GM19351 (cell line): ENCODE data around the gene MRPL20.
A peak's percentile ranks its signal among the peaks of the same experiment; 100 is the strongest.
"Not testable (repeated sequence)": the region's sequence is repeated elsewhere in the genome, so short reads cannot be mapped to it uniquely, and the experiment has no call there.

ENCODE experiments used
- ATAC-seq: cut with Tn5 transposase; IDR thresholded peaks from one replicate; pipeline ENCODE4 v1.9.1; 2021; ENCODE audit warnings: mild to moderate bottlenecking, moderate library complexity; ENCODE audit not compliant: unreplicated experiment

The MRPL20 gene

DNA sequence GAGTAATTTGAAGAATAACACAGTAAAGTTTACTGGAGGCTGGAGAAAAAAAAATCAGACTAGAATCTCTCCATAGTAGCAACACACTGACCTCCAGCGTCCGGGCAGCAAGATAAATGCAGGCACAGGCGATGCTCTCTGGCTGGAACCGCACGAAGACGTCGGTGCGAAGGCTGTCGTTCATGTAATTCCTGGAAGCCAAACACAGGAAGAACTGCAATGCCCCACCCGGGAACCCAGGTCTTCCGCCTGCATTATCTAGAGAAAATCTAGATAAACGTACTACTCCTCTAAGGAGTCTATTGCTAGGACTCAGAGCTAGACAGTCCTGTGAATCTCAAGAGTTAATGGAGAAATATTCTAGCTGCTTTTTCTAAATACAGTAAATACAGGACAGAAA, 16.4 kb downstream of the MRPL20 start:
- ATAC-seq: no peak

GRCh38 chr1:1388078-1388472, 19.0 kb downstream of the MRPL20 start:
- no peak for ATAC-seq

DNA sequence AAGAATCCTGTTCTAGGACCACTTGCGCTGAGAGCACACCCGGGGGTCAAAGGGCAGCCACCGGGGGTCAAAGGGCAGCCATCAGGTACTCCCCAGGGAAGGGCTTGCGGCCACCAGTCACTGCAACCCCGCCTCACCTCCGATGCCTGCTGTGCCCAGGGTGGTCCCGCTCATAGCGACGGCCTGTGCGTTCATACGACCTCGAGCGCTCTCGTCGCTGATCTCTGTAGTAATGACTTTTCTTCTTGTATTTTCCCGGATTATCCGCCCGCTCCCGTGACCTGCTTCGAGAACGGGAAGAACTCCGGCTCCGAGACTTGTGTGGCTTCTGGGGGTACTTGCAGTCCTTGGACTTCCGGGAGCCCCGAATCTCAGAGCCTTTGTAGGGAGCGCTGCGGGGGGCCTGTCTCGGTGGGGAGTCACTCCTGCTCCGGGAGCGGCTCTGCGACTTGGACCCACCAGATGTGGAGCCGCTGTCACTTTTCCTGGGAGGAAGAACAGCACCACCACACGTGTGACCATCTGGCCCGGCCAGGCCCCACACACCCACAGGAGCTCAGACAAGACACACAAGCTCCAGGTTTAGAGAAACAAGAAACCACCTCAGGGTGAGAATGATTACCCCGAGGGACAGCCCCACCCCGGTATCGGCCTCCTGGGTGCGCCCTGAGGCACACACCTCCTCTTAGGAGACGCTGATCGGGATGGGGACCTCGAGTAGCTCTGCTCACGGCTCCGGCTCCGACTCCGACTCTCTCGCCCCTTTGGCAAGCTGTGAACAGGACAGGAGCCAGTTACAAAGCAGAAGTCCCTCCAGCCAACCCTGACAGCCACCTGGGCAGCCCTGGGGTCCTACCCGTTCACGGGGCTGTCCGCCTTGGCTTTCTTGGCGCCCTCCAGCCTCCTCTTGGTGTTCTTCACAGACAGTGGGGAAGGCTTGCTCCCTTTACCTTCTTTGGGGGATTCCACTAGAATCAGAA, 19.7 kb downstream of the MRPL20 start:
- ATAC-seq: no peak

DNA sequence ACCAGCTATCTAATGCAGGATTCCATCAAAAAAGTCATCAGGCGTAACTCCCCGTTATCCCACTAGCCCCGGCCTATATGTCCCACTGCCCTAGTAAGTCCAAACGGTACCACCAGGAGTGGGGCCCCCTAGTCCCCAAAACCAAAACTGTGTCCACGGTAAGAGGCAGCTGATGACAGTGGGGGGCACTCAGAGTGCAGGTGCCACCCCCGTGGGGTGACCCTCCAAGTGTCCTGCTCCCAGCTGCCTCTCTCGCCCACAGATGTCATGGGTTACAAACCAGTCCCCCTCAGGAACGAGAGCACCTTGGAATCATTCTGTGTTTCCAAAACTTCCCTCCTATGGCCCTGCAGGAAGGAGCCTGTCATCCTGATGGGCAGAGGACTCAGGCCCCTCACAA, 21.2 kb downstream of the MRPL20 start:
- no peak for ATAC-seq

DNA sequence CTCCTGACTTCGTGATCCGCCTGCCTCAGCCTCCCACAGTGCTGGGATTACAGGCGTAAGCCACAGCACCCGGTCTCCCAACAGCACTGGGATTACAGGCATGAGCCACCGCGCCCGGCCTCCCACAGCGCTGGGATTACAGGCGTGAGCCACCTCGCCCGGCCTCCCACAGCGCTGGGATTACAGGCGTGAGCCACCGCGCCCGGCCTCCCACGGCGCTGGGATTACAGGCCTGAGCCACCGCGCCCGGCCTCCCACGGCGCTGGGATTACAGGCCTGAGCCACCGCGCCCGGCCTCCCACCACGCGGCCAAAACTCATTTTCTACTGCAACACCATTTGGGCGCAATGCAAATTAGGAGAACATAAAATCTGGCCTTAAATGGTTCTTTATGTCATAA, 21.8 kb downstream of the MRPL20 start:
- ATAC-seq: not testable (repeated sequence)

- ATAC-seq: no peak
Observed at GRCh38 chr1:1381294-1381693, 25.8 kb downstream of the MRPL20 start.

DNA sequence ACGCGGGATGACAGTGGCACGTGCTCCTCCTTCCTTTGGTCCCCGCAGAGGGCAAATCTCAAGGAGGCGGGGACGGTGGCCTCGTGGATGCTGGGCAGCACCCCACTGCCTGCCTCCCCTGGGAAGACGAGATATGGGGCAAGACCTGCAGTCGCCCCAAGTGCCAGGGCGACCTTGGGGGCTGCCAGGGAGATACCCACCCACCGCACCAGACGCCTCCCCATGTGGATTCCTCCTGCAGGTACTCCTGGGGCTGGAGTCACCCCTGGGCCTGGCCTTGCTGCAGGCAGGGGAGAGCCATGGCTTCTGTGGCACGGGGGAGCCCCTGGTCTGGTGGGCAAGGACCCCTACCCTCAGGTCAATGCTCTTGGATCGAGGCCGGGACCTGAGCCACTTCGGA, 26.2 kb downstream of the MRPL20 start:
- ATAC-seq: no peak

DNA sequence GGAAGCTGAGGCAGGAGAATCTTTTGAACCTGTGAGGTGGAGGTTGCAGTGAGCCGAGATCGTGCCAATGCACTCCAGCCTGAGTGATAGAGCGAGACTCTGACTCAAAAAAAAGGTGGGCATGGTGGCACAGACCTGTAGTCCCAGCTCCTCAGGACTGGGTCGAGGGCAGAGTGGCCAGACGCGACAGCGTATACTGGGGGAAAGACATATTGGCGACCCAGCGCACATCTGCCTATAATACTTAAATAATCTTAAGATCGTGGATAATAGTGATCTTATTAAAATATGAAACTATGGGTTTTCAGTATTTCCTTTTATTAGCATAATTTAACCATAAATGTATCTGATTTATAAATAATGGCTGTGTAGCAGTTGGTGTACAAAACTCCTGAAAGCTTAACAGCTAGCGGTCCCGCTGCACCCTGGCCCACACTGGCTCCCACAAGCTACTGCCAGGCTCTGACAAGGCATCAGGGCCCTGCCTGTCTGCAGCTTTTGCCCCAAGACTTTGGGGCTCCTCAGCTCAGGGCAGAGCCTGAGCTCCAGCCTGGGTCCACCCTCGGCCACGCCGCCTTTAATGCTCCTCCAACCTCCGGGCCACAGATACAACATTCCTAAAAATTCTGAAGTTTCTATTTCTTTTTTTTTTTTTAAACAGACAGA, 29.4 kb downstream of the MRPL20 start:
- ATAC-seq: no peak

GRCh38 chr1:1376551-1377226, 30.4 kb downstream of the MRPL20 start:
- no peak for ATAC-seq

DNA sequence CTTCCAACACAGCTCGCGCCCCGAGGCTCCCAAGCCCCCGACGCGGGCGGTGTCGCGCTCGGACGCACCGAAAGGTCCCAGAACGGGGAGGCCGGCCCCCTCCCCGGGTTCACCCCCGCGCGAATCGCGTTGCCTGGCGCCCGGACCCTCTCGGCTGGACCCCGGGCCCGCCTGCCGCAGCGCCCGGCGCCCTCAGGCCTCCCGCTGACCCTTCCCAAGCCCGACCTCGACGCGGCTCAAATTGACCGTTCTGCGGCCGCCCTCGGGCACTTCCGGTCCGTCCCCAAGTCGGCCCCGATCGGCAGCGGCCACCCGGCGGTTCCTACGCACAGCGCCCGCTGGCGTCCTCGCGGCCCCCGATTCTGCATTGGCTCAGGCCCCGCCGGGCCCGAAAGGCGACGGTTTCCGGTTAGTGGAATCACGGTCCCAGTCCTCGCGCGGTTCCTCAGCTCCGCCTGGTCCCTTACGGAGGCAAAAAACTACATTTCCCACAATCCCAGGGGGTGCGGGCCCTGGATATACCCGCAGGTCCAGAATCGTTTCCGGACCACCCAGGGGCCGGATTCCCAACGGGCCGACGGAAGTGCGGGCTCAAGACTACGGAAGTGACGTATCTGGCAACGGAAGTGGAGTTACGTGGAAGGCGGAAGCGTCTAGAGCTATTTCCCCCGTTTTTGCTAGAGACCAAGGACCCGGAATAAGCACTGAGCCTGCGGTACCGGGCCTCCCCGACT, 32.0 kb downstream of the MRPL20 start, which contains the start of gene AURKAIP1:
TSS of gene AURKAIP1 (minus strand) at position 279 of the 734 bp plus-strand sequence. CDS start 451 bp downstream, outside the sequence.
- ATAC-seq: peak; percentile 83

- ATAC-seq: peak; percentile 2
Observed at GRCh38 chr1:1374589-1374928, 32.5 kb downstream of the MRPL20 start.

- ATAC-seq: no peak
Observed at GRCh38 chr1:1373815-1374588, 33.1 kb downstream of the MRPL20 start.

DNA sequence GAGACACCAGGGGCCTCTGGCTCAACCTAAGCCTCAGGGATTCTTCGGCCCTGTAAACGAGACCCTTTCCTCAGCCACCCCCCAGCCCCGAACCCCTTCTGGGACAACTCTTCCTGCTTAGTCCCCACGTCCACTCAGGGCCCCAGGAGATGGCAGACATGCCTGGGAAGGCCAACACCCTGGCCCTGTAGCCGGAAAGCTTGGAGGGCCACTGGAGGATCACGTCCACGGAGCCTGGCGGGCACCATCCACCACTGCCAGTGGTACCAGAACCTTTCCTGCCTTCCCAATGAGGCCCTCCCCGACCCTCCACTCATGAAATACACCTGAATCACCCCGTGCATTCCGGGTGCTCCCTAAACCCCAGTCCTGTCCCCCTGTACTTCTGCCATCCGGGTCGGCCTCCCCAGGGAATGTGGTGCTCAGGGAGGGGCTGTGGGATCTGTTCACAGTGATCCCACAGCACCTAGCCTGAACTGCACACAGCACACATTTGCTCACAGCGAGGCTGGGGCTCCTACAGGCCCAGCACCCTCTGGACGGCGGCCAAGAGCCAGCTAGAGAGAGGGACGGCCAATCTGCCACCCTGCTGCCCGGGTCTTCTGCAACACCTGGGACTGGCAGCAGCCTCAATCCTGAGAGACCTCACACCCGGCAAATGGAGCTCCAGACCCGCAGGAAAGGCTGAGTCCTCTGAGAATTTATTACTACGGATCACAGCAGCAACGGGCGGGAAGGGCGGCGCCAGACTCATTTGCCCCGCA, 33.9 kb downstream of the MRPL20 start:
- ATAC-seq: no peak

DNA sequence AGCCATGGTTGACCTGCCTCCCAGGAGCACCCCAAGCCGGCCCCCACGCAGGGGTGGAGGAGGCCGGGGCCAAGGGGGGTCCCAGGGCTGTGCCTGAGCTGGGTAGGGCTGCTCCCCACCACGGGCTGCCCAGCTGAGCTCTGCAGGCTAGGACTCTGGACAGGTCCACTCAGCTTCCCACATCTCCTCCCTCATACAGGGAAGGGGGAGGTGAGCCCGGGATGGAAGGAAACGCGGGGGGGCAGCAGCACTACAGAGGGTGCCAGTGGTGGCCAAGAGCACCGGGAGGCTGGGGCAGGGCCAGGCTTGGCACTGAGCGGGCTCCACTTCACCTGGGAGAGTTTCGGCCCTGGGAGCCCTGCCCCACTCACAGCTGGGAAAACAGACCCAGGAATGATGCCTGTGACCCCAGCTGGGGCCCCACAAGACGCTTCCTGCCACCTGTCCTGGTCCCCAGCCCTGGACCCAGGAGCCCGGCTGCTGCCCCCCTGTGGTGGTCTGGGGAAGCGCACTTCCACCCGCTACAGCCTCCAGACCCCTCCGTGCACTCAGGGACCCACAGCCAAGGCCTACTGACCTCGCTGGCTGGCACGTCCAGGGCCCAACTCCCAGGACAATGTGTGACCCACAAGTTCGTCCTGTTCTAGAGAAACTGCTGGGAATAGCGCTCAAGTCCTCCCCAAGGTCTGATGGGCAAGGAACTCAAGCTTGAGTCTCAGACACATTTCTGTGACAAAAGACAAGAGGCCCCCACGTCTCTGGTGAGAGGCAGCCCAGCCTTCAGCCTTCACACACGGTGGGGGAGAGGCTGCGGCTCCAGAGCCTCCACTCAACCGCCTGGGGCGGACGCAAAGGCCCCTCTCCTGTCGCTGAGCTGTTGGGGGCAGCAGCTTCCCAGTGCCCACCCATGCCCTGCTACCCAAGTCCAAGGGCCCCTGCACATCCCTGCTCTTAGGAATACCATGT, 35.1 kb downstream of the MRPL20 start:
- peak; percentile 39 for ATAC-seq

DNA sequence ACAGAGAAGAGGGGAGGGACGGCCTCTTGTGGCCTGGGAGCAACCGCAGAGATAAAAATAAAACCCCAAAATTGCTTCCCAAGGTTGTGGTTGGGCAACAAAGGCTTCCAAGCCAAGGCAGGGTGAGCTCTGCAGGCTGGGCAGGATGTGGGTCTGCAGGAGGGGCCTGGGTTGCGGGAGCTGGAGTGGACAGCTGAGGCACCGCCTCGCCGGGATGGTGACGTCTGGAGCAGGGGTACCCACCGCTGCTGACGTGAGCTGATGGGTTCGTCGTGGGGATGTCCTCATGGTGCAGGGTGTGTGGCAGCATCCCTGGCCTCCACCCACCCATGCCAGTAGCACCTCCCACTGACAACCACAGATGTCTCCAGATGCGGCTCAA, 35.7 kb downstream of the MRPL20 start:
- no peak for ATAC-seq

DNA sequence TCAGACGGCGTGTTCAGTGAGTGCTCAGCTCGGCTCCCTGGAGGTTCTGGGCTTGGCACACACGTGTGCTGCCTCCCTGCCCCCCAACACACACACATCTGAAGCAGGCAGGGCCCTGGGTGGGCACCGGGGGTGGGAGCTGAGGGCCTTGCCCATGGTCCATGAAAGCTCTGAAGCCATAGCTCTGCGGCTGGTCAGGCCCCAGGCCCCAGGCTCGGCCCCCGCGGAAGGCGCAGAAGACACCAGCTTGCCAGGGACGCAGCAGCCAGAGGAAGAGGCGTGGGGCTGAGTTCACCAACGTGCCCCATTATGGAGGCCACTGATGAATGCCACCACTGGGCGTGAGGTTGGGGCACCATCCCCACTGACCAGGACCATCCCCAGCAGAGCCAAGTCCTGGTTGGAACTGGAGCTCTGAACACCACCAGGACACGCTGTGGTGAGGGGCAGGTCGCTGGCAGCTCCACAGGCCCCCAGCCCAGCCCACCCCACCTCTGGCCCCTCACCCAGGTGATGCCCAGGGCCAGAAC, 36.3 kb downstream of the MRPL20 start:
- no peak for ATAC-seq

- not testable (repeated sequence) for ATAC-seq
Observed at GRCh38 chr1:1370094-1370493, 37.0 kb downstream of the MRPL20 start.

DNA sequence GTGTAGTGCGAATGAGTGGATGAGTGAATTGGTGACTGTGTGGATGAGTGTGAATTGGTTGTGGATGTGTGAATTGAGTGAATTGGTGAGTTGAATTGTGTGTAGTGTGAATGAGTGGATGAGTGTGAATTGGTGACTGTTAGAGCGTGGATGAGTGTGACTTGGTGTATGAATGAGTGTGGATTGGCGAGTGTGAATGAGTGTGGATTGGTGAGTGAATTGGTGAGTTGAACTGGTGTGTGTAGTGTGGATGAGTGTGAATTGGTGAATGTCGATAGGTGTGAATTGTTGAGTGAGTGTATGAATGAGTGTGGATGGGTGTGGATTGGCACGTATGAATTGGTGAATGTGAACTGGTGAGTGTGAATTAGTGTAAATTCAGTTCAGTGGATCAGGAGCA, 39.8 kb downstream of the MRPL20 start:
- no peak for ATAC-seq
